Neural cell (in vitro differentiated cells): ENCODE data around the gene DCDC2B. TPM values are rescaled to one million over a fixed set of nuclear protein-coding genes. Genes with fewer than 3 reads are reported as not detected.

ENCODE experiments used
- H2AFZ ChIP-seq: fragments of 200-600, 300-800 bp; sonication (generic), shearing (Covaris generic); 2 replicates; pipeline ENCODE4 v1.6.0; 2014; ENCODE audit warnings: low read depth, mild to moderate bottlenecking, antibody characterized with exemption, low read length, moderate library complexity
- H3F3A ChIP-seq: fragments of 200-600 bp; shearing (Covaris generic); 2 replicates; pipeline ENCODE4 v1.6.1; 2016; ENCODE audit warnings: mild to moderate bottlenecking, moderate library complexity, mixed read lengths, antibody characterized with exemption, low read length; ENCODE audit not compliant: insufficient read depth, poor library complexity, severe bottlenecking
- H3K27ac ChIP-seq: fragments of 200-600, 300-800 bp; sonication (generic), shearing (Covaris generic); 2 replicates; pipeline ENCODE4 v1.5.1; 2014; ENCODE audit warnings: mild to moderate bottlenecking, low read length, moderate library complexity
- H3K27me3 ChIP-seq: fragments of 300-800, 200-600 bp; sonication (generic), shearing (Covaris generic); 2 replicates; pipeline ENCODE4 v1.6.0; 2014; ENCODE audit warnings: mild to moderate bottlenecking, low read depth, low read length, moderate library complexity; ENCODE audit not compliant: insufficient read depth
- H3K36me3 ChIP-seq: fragments of 300-800, 200-600 bp; sonication (generic), shearing (Covaris generic); 2 replicates; pipeline ENCODE4 v1.5.1; 2014; ENCODE audit warnings: mild to moderate bottlenecking, antibody characterized with exemption, low read length, moderate library complexity; ENCODE audit not compliant: insufficient read depth
- H3K4me2 ChIP-seq: fragments of 300-800, 200-600 bp; sonication (generic), shearing (Covaris generic); 2 replicates; pipeline ENCODE4 v1.6.0; 2014; ENCODE audit warnings: mild to moderate bottlenecking, low read length
- H3K4me3 ChIP-seq: fragments of 300-800, 200-600 bp; sonication (generic), shearing (Covaris generic); 2 replicates; pipeline ENCODE4 v1.5.1; 2014; ENCODE audit warnings: mild to moderate bottlenecking, low read length, moderate library complexity
- H3K79me2 ChIP-seq: fragments of 200-600 bp; shearing (Covaris generic); replicated peaks from 2 replicates; pipeline ENCODE4 v1.6.0; 2014; ENCODE audit warnings: mild to moderate bottlenecking, low read length, moderate library complexity; ENCODE audit not compliant: insufficient read depth
- H3K9ac ChIP-seq: fragments of 300-800, 200-600 bp; sonication (generic), shearing (Covaris generic); 2 replicates; pipeline ENCODE4 v1.6.1; 2016; ENCODE audit warnings: mild to moderate bottlenecking, low read length, mixed read lengths
- H3K9me2 ChIP-seq: fragments of 200-600 bp; shearing (Covaris generic); 2 replicates; pipeline ENCODE4 v1.6.1; 2016; ENCODE audit warnings: mild to moderate bottlenecking, low read length, mixed read lengths; ENCODE audit not compliant: insufficient read depth
- H3K9me3 ChIP-seq: fragments of 200-600, 300-800 bp; sonication (generic), shearing (Covaris generic); 2 replicates; pipeline ENCODE4 v1.6.1; 2016; ENCODE audit warnings: mild to moderate bottlenecking, mixed run types, low read length, moderate library complexity, mixed read lengths
- H4K20me1 ChIP-seq: fragments of 200-600 bp; shearing (Covaris generic); 2 replicates; pipeline ENCODE4 v1.6.1; 2016; ENCODE audit warnings: mild to moderate bottlenecking, mixed run types; ENCODE audit not compliant: insufficient read depth
- CTCF ChIP-seq: fragments of 450-650 bp; IDR thresholded peaks from 2 replicates; pipeline ENCODE4 v1.5.1; 2014; ENCODE audit warnings: antibody characterized with exemption, mild to moderate bottlenecking, moderate library complexity; ENCODE audit not compliant: poor library complexity, severe bottlenecking
- EP300 ChIP-seq: fragments of 450-650 bp; conservative IDR thresholded peaks from 2 replicates; pipeline ENCODE4 v1.6.1; 2014; ENCODE audit warnings: antibody characterized with exemption, mild to moderate bottlenecking, moderate library complexity; ENCODE audit not compliant: poor library complexity, severe bottlenecking
- EZH2 ChIP-seq: fragments of 200-600, 300-800 bp; shearing (Covaris generic), sonication (generic); IDR thresholded peaks from 2 replicates; pipeline ENCODE4 v1.6.1; 2014; ENCODE audit warnings: antibody characterized with exemption, low read length, borderline replicate concordance, mild to moderate bottlenecking; ENCODE audit not compliant: insufficient read depth, poor library complexity, severe bottlenecking
- MXI1 ChIP-seq: fragments of 450-650 bp; conservative IDR thresholded peaks from 2 replicates; pipeline ENCODE4 v1.6.1; 2014; ENCODE audit warnings: antibody characterized with exemption, mild to moderate bottlenecking; ENCODE audit not compliant: poor library complexity, severe bottlenecking
- POLR2AphosphoS5 ChIP-seq: IDR thresholded peaks from 2 replicates; pipeline ENCODE4 v1.6.1; 2012
- RAD21 ChIP-seq: fragments of 450-650 bp; conservative IDR thresholded peaks from 2 replicates; pipeline ENCODE4 v1.6.1; 2014; ENCODE audit warnings: antibody characterized with exemption, mild to moderate bottlenecking, moderate library complexity
- REST ChIP-seq: IDR thresholded peaks from 2 replicates; pipeline ENCODE4 v1.6.1; 2012; ENCODE audit warnings: borderline replicate concordance
- SMC3 ChIP-seq: fragments of 450-650 bp; conservative IDR thresholded peaks from 2 replicates; pipeline ENCODE4 v1.6.1; 2014; ENCODE audit warnings: antibody characterized with exemption, mild to moderate bottlenecking, moderate library complexity; ENCODE audit not compliant: poor library complexity
- TAF1 ChIP-seq: IDR thresholded peaks from 2 replicates; pipeline ENCODE4 v1.6.1; 2012; ENCODE audit warnings: low read depth
- polyA plus RNA-seq: library from polyadenylated mRNA; depleted of rRNA; stranded (reverse); fragments of >200 nt; gene quantifications from 2 replicates; pipeline ENCODE4 v1.2.3, GENCODE V29; 2014

The DCDC2B gene
- polyA plus RNA-seq, 1 donor from 2014 or later = not detected

GRCh38 chr1:32194984-32195383, 13.9 kb upstream of the DCDC2B start:
- no peaks in the 10 kb centered on the region for H3K79me2 ChIP-seq
- no peak overlapping the region for H3K27ac ChIP-seq
- no peak overlapping the region for H3K4me3 ChIP-seq
- H4K20me1 ChIP-seq = no peaks in the 10 kb centered on the region
- H3K9me3 ChIP-seq = no peaks in the 10 kb centered on the region
- no peaks in the 10 kb centered on the region for H3F3A ChIP-seq
- no peak overlapping the region for H2AFZ ChIP-seq
- no peaks in the 10 kb centered on the region for H3K27me3 ChIP-seq
- no peaks in the 10 kb centered on the region for H3K9me2 ChIP-seq
- TF ChIP-seq TAF1 = no peak
- TF ChIP-seq POLR2AphosphoS5 = no peak
- no peak for TF ChIP-seq MXI1
- no peak for TF ChIP-seq CTCF
- TF ChIP-seq EZH2 = no peak
- TF ChIP-seq REST = no peak
- TF ChIP-seq EP300 = no peak
- TF ChIP-seq RAD21 = no peak
- no peak for TF ChIP-seq SMC3
- H3K4me2 ChIP-seq = no peak overlapping the region
- H3K9ac ChIP-seq = no peak overlapping the region
- H3K36me3 ChIP-seq = peaks cover 8% of the 10 kb centered on the region

GRCh38 chr1:32195531-32195930, 13.4 kb upstream of the DCDC2B start:
- Histone ChIP-seq H3F3A (no peaks in the 10 kb centered on the region), H3K9me3 (no peaks in the 10 kb centered on the region), H3K9ac (no peak overlapping the region), H3K27ac (no peak overlapping the region), H3K27me3 (no peaks in the 10 kb centered on the region), H3K4me3 (no peak overlapping the region), H3K79me2 (no peaks in the 10 kb centered on the region), H3K4me2 (no peak overlapping the region), H2AFZ (no peak overlapping the region), H3K9me2 (no peaks in the 10 kb centered on the region), H3K36me3 (peaks cover 8% of the 10 kb centered on the region), H4K20me1 (no peaks in the 10 kb centered on the region)
- TF ChIP-seq REST (no peak), CTCF (no peak), RAD21 (no peak), SMC3 (no peak), POLR2AphosphoS5 (no peak), EP300 (no peak), TAF1 (no peak), EZH2 (no peak), MXI1 (no peak)
